GM18505 (cell line): ENCODE measurements around the gene SFXN1.

Experiments
- ATAC-seq: cut with Tn5 transposase; IDR thresholded peaks from one replicate; pipeline ENCODE4 v1.9.1; 2021; ENCODE audit not compliant: unreplicated experiment
- POLR2A ChIP-seq: IDR thresholded peaks from 4 replicates; pipeline ENCODE4 v1.6.1; 2011; ENCODE audit warnings: borderline replicate concordance; ENCODE audit not compliant: insufficient read depth, insufficient read length; ENCODE audit errors: extremely low read depth

Gene SFXN1

GRCh38 chr5:175460126-175460525, 18.2 kb upstream of the SFXN1 start:
- no peak for ATAC-seq
- no peak for TF ChIP-seq POLR2A

GRCh38 chr5:175460552-175460951, 17.8 kb upstream of the SFXN1 start:
- no peak for ATAC-seq
- no peak for TF ChIP-seq POLR2A

GRCh38 chr5:175461370-175461769, 17.0 kb upstream of the SFXN1 start:
- ATAC-seq = no peak
- TF ChIP-seq POLR2A = no peak

GRCh38 chr5:175463641-175464040, 14.7 kb upstream of the SFXN1 start:
- TF ChIP-seq POLR2A = no peak
- ATAC-seq = no peak

GRCh38 chr5:175464074-175464941, 14.1 kb upstream of the SFXN1 start:
- TF ChIP-seq POLR2A = no peak
- ATAC-seq = peak; percentile 91

- TF ChIP-seq POLR2A = no peak
- ATAC-seq = no peak
Observed at GRCh38 chr5:175464942-175465233, 13.5 kb upstream of the SFXN1 start.

- TF ChIP-seq POLR2A = no peak
- no peak for ATAC-seq
Observed at GRCh38 chr5:175465282-175465681, 13.1 kb upstream of the SFXN1 start.

GRCh38 chr5:175466700-175467318, 11.6 kb upstream of the SFXN1 start:
- TF ChIP-seq POLR2A = no peak
- ATAC-seq = no peak

GRCh38 chr5:175467983-175468690, 10.2 kb upstream of the SFXN1 start:
- no peak for ATAC-seq
- no peak for TF ChIP-seq POLR2A

GRCh38 chr5:175468892-175469291, 9.5 kb upstream of the SFXN1 start:
- no peak for ATAC-seq
- TF ChIP-seq POLR2A = no peak

- ATAC-seq = no peak
- no peak for TF ChIP-seq POLR2A
Observed at GRCh38 chr5:175469916-175470315, 8.4 kb upstream of the SFXN1 start.

- ATAC-seq = no peak
- no peak for TF ChIP-seq POLR2A
Observed at GRCh38 chr5:175470781-175471180, 7.6 kb upstream of the SFXN1 start.

- no peak for ATAC-seq
- no peak for TF ChIP-seq POLR2A
Observed at GRCh38 chr5:175471196-175471595, 7.2 kb upstream of the SFXN1 start.

- TF ChIP-seq POLR2A = no peak
- no peak for ATAC-seq
Observed at GRCh38 chr5:175471628-175472027, 6.7 kb upstream of the SFXN1 start.
